ENCODE results near the gene RAET1L.
A peak's percentile ranks its signal among the peaks of the same experiment; 100 is the strongest.
"Not testable (repeated sequence)": the region's sequence is repeated elsewhere in the genome, so short reads cannot be mapped to it uniquely, and the experiment has no call there.

The RAET1L gene

DNA sequence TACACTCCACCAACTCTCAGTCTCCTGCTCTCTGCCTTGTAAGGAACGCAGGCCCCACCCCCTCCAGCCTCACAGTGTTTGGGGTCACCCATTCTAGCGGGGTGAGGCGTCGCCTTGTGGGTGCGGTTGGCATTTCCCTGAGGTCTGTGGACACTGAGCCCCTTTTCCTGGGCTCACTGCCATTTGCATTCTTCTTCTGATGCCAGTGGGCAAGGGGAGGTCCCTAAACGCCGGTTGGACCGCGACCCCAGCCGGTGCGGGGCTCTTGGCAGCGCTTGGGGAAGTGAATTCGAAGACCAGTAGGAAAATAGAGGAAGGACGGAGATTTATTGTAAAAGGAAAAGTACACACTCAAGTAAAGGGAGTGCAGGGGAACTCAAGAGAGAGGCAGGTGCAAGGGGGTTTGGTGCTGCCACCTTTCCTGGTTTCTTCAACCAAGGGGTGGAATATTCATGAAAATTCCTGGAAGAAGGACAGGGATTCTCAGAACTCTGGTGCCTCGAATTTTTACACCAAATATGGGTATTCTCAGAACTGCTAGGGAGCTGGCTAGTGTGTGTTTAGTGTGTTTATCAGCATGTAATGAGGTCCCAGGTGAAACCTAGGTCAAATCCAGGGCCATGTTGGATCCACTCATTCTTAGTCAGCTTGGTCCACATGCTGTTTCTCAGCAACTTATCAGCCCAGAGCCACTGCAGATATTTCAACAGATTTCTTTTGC is 9.9 kb downstream of the RAET1L start:
- peak; percentile 14 for DNase-seq

DNA sequence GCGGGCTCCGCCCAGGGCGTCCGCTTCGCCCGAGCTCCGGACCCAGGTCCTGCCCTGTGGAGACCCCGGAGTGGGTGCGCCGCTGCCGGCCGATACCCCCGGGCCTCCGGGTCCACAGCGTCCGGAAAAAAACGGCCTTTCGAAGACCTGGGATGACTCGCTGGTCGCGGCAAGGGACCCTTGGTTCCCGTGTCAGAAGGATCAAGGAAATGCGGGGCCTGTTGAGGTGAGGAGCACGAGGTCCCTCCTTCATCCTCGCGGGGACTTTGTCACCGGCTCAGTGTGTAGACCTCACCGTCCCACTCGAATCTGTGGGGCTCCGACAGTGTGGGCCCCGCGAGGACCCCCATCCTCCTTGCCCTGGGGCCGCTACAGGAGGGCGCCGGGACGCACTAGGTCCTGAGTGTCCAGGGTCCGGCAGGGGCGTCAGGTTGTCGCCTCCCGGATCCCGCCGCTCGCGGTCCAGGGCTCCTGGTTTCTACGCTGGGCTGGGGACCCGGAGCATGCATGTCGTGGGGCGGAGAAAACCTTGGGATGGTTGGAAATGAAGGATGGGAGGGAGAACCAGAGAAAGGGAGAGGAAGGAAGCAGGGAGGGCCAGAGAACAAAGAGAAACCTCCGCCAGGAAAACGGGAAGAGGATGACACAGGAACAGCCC is 10.6 kb downstream of the RAET1L start:
- DNase-seq = not testable (repeated sequence)

DNA sequence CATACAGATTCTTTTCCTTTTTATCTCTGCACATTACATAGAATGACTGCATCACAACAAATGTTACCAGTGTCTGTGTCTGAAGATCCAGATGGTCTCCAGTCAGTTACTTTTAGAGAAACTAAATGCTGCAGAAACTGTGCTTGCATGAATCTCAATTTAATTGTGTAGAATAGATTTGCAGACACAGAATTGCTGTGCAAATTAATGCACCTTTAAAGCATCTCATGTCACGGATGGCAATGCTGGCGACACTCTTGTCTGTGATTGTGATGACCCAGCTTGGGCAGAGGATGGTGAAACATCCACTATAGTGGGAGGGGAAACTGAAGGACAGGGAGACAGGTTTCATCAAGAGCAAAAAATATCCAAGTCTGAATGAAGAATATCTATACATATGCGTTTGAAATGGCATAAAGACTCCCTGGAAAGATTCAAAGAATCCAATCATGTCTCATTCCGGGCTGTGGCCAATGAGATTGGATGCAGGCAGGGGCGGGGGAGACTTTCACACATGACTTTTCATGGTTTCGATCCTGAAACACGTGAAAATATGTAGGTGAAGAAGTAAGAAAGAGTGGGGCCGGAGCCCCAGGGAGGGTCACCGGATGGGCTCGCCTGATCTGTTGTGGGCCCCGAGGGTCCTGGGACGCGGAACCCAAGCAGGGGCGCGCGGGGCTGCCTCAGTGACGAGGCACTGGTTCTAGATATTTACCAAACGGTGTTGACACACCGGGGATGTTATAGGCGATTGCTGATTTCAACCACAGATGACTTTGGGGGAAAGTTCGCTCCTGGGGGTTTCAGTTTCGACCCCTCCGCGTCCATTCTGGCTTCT is 11.3 kb downstream of the RAET1L start:
- DNase-seq = not testable (repeated sequence)

DNA sequence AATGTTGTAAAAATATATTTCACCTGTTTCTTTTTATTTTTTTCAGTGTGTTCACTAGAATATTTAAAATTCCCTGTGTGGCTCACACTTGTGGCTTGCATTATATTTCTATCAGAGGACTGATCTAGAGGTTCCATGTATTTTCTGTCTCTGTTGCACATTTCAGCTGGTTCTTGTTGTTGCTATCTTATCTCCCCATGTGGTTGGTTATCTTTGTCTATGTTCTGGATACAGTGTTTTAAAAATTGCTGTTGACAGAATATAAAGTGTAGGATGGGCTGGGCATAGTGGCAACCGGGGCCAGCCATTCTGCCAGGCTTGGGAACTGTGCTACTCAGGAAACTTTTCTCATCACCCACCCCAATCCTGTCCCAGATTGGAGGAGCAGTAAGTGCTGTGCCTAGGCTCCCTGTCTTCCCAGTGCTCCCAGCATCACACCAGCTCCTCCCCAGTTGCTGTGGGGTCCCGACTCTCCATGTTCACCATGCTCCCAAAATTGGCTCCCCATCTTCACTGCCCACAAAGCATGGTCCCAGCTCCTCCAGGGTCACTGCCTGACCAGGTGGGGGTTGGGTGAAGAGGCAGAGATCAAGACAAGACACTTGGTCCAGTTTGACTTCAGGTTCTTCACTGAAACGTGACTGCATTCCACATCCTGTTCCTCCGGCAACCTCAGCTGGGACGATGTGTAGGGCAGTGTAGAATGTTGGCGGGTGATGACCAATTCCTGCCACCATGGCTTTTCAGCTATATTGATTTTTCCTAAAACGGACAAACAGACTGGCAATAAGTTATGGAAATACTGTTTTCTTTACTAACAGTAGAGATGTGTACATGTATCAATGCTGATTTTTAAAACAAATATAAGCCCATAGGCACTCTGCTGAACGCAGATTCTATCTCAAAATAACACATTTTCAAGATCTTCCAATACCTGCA is 12.2 kb downstream of the RAET1L start:
- not testable (repeated sequence) for DNase-seq

DNA sequence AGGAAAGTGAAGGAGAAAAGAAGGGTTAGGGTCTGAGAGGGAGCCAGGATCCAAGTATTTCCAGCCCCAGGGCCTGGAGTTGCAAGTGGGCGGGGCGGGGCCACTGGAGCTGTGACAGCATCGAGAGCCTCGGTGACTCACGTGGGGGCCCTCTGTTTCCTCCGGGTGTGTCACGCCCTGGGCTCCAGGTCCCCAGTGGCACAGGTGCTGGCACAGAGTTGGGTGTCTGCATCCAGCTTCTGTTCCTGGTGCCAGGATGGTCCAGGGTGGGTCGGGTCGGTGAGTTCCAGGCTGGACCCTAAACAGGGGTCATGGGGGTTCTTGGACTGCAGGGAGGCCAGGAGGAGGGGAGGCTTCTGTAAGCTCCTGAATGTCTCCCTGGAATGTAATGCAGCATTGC is 16.7 kb downstream of the RAET1L start:
- no peak for DNase-seq

DNA sequence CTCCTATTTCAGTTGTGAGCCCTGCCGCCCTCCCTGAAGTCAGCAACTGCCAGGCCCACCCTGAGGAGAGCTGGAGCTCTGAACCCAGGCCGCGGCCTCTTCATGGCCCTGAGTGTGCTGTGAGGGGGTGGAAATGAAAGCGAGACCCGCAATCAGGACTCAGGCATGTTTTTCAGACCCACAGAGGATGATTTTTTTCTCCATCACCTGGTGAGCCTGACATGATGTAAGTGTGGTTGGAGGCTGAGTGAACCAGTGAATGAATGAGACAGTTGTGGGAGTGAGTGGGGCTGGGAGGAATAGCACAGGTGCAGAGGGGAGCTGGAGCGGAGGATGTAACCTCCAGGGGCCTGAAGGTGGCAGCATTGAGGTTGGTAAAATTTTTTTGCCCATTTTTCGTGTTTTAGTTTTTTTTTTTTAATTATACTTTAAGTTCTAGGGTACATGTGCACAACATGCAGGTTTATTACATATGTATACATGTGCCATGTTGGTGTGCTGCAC is 18.3 kb downstream of the RAET1L start:
- peak; percentile 29 for DNase-seq

DNA sequence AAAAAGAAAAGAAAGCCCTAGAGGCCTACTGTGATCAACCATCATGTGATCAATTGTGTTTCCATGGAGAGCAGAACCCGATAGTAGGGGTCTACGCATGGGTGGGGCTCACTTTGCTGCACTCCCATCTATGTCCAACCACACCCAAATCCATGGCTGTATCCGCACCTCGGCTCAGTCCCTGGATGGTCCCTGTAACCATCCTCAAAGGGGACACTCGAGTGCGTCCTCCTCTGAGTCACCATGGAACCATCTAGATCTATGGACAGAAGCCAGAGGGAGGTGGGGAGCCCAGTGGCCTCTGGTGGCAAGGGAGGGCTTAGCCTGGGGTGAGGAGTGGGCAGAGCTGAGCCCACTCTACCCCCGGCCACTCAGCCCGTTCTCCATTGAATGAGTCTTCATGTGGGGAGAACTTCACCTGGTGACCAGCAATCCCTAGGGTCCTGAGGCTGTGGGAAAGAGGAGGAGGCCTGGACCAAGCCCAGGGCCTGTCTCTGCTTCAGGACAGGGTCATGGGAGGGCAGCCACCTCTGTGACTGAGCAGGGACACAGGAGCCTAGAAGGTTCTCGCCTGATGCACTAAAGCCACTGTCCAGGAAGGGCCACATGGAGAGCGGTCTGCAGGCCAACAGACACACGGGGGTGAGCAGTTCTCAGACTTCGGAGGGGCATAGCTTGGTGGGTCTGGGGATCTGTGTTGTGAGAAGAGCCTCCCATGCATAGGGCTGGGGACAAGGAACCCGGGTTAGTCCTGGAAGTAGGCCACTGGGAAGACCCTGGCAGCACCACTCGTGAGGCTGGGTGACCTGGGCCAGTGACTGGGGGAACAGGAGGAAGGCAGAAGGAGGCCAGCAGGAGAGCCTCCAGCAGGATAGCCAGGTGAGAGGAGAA is 19.3 kb downstream of the RAET1L start:
- no peak for DNase-seq

DNA sequence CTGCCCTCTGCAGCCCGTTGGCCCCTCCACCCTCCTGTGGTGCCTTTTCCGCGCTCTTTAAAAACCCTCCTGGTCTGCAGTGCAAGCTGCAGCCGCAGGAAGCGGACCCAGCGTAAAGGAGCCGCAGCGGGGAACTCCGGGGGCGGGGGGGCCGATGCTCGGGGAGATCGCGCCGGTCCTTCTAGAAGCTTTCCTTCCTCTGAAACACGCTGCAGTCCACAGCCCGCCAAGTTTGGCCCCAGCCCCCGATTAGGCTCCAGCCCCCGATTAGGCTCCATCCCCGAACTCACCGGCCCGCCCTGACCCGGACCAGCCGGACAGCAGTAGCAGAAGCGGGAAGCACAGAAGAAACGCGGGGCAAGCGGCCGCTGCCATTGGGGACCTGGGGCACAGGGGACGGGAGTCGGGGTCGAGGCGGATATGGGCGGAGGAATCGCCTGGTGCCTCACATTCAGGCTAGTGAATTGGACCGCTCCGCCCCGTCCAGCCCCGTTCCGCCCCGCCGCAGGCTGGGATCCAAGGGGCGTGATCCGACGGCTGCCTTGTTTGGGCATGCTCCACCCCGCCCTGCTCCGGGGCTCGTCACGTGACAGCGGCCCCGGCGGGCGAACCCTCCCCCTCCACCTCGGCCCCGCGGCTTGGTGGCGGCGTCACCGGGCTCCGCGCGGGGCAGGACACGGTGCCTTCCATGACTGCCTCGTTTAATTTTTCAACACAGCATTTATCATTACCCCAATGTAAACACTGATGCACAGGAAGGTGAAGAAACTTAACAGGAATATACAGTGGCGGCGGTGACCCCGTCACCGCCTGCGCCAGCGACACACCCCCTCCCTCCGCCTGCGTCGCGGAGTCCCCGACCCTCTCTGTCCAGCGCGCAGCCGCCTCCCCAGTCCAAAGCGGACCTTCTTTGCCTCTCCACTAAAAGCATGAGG is 20.3 kb downstream of the RAET1L start:
- peak; percentile 87 for DNase-seq

DNA sequence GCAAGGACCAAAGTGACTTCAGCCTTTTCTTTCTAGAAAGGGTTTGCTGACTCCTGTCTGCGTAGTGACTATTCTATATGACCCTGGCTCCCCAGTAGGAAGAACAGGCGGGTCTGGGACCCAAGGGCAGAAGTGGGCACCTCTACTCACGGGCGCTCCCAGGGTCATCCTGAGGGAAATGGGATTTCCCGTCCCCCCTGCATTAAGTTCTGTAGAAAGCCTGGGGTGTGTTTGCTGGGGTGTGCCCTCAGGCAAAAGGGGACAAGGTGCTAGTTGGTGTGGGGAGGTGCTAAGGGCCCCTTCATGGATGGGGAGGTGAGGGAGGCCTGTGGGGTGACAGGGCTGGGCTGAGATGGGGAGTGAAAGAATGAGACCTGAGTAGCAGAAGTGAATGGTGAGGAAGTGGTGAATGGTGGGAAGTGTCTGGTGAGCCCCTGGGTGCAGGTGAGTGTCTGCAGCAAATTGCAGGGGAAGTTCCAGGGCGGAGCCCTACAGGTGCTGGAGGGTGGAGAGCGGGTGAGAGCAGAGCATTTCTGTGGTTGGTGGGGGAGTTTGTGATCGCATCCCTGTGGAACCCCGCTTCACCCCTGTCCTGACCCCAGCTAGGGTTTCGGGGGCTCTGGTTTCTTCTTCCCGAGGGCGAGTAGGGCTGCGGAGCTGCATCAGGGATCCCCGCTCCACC is 21.1 kb downstream of the RAET1L start:
- DNase-seq = peak; percentile 76

DNA sequence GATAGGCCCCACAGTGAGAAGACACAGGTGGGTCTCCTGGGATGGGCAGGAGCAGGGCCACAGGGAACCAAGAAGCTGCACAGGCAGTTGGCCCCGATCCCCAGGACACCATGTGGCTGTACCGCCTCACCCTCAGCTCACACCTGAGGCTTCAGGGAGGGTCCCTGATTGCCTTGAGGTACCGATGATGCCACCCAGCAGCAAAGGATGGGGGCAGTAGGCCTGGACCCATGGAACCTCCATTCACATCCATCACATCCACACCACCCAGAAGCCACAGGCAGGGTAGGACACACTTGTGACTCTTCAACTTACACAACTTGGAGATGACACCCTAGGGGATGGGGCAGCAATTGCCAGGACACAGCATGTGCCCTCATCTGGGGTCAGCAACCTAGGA is 21.7 kb downstream of the RAET1L start:
- DNase-seq = not testable (repeated sequence)

DNA sequence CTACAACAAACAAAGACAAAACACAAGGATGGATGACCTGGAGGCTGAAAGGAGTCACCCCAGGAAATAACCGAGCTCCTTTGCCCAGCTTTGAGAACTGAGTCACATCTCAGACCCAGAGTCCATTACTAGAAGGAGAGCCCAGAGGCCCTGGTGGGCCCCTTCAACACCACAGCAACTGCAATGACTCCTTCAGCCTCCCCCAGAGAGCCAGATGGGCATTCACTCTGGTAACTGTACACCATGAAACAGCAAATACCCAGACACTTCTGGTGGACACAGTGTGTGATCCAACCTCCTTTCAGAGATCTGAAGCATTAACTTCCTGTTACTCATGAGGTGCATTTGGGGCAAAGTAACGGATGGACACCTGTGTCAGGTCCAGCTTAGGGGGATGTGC is 22.6 kb downstream of the RAET1L start:
- DNase-seq = no peak

DNA sequence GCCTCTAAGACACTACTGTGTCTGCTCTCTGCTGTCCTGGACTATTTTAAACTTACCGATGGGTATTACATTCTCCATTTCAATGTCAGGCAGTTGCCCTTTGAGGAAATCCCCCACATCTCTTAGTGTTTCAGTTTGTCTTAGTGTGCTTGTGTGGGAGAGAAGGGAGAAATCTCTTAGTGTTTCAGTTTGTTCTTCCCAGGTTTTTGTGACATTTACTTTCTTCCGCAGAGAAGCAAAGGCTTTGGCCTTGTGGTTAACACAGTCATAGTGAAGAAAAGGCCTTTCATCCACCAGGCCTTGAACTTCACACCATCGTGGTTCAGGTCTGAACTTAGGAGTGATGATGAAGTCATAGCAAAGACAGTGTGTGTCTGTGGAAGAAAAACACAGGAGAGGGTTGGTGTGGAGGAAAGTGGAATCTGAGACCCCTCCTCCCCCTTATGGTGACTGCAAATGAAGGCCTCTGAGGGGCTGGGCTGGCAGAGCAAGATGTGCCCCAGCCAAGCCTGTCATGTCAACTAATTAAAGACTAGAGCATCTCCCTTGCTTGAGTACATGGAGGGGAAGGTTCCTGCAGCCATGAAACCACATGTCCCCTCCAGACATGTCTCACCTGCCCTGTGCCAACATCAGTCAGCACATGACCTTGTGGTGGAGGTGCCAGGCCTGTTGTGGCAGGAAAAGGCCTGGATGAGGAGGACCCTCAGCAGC is 23.9 kb downstream of the RAET1L start:
- DNase-seq = peak; percentile 25

DNA sequence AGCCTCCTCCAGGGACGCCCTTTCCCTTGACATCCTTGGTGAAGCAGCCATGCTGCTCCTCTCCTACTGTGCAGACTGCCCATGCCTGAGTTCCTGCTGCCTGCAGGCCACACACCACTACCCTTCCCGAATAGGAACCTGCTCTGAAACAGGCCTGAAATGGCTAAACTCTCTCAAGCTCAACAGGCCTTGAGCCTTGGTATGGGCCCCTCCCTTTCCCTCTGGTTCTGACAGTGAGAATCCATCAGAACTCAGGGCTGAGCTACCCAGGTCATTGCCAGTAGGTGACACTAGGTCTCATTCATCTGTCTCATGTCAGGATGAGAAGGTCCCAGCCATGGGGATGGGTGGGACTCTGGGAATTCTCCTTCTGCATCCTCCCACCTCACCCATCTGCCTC is 25.7 kb downstream of the RAET1L start:
- DNase-seq = no peak

DNA sequence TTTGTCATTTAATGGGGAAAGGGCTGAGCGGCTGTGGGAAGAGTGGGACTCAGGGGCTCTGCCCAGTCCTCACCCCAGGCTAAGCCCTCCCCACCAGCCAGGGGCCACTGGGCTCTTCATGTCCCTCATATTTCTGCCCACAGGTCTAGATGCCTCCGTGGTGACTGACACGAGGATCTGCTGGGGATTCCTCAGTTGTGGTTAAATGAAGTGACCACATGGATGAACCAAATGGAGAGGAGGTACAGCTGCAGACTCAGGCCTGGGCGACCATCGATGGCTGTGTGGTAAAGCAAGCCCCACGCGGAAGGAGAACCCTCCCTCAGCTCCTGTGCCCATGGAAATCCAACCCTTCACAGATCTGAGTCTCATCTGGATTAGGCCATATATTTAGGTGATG is 29.4 kb downstream of the RAET1L start:
- no peak for DNase-seq

DNA sequence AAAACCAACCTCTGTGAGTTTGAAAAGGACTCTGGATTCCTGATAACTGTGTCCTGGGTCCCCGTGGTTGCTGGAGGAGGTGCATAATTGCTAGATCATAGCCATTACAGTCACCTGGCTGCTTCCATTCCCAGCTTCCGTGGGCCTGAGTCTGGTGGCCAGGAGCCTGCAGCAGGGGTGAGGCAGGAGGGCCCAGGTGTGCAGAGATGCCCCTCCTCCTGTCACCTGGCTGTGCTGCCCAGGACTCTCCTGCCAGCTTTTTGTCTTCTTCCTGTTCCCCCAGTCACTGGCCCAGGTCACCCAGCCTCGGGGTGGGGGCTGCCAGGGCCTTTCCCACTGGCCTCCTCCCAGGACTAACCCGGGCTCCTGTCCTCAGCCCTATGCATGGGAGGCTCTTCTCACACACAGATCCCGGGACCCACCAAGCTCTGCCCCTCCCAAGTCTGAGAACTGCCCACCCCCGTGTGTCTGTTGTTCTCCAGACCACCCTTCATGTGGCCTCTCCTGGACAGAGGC is 30.0 kb downstream of the RAET1L start:
- no peak for DNase-seq

DNA sequence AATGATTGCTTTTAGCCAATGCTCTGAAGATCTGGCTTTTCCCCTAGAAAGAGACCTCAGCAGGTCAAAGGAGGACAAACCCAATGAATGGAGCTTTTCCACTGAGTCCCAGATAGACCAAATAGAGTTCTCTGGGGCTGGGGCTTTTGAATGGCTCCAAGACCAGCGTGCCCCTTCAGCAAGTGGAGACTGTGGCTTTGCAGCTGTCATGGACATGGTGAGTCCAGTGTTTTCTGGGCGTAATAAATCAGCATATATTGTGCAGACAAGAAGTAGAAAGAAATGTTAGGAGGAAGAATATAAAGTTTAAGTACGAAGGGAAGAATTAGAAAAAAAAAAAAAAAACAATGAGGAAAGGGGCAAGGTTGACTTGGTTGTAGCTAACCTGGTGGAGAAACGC is 33.5 kb downstream of the RAET1L start:
- no peak for DNase-seq

DNA sequence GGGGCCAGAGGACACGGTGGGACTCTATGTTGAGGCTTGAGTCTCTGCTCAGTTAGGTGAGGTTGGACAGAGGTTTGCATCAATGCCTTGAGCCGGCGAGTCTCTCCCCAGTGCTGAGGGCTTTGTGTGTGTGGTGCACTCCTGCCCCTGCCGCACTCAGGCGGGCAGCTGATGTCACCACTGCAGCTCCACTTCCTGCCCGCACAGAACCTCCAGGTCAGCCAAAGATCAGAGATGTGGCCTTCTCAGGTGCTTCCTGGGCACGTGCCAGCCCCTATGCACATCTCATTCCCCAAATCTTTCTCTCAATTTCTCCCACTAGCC is 33.9 kb downstream of the RAET1L start:
- DNase-seq = not testable (repeated sequence)

DNA sequence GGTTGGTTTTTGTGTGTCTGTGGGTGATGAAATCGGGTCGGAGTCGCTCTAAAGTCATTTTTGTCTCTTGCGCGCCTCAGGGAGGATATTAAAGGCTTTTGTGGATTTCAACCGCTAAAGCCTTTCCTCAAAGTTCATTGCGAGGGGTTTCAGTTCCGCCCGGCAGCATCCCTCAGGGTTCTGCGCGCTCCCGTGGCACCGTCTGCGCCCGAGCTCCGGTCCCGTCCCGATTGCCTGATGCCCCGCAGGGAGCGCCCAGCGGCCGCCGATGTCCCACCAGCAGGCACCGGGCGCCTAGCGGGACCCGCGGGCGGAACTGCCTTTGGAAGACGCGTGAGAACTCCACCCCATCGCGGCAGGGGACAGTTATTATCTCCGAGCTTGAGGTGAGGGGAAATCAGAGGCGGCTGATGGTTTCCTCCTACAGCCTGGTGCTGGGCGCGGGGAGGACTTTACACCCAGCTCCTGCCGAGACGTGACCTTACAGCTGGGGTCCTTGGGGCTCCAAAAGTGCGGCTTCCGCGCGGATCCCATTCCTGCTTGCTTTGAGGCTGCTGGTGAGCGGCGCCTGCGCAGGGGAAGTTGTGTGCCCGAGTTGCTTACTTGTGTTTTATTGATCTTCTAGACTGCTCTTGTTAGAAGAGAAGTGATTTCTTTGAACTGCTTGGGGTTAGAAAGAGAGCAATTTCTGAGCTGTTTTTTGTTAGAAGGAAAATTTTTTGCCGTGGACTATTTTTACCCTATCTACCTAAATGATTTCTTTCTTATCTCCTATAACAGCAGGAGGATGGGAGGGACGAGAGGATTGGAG is 34.5 kb downstream of the RAET1L start:
- DNase-seq = no peak

Measured in CD4-positive, alpha-beta T cell treated with Interleukin-4 for 4 hours (primary cell).